ENCODE measurements around the gene TSG101.

Gene TSG101

GRCh38 chr11:18492888-18493287 lies 33.9 kb downstream of the TSG101 start:
- DNase-seq = no peak

DNA sequence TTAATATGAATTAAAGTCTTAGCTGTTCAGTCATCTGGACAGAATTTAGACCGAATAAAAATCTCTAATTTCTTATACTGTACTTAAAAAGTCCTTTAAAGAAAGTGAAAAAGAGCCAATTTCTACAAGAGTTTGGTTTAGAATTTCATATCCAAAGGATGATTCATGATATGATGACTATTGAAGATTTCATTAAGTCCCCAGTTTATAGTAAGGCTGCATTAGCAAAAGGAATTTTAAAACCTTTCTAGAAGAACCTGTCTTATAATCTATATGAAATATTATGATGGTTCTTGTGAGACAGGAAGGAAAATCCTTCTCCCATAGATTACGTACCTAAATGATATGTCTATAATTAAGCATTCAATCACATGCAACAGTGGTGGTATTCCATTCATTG lies 34.8 kb downstream of the TSG101 start:
- no peak for DNase-seq

DNA sequence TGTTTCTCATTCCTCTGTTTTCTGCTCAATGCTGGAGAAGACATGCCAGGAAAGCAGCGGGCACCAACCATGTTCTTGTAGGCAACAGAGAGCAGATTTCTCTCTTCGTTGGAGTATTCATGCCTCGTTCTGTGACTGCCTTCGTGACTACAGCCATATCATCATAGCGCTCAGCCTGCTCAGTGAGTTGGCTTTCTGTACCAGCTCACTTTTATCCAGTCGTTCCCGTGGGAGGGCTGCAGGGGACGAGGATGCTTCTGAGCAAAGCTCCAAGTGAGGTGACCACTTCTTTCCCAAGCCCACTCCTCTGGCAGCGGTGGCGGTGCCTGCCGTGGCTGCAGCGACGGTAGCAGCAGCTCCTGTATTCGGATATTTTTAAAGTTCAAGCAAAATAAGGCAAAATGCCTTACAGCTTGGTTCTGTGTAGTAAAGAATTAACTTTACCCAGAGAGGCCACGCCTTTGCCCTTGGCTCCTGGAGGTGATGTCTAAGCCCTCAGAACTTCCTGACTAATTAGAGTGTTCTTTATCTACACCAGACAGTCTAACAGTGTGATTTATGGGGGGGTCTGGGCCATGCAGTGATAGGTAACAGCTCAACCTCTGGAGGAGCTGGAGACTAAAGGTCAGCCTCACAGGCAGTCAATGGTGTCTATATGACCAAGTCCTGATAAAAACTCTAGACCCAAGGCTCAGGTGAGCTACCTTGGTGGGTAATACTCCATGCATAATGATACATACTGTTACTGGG lies 35.8 kb downstream of the TSG101 start:
- no peak for DNase-seq

GRCh38 chr11:18490319-18490718 lies 36.4 kb downstream of the TSG101 start:
- no peak for DNase-seq

DNA sequence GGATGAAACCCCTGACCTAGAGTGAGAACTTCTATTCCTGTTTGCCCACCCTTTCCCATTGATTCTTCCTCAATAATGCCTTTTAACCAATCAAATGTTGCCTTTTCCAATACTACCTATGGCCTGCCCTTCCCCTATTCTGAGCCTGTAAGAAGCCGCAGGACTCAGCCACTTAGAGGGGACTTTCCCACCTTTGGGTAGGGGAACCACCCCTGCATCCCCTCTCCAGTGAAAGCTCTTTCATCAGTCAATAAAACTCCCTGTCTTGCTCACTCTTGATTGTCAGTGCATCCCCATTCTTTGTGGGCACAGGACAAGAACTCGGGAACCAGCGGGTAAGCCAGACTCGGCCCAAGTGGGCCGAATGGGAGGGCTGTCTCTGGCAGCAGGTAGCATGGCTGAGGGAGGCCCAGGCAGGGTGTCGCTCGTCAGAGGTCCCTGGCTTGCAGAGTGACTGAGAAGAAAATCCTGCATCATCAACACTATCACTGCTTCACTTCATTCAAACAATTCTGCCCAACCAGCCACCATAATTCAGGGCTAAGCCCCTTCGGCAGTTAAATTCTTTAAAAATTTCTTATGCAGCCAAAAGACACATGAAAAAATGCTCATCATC lies 40.7 kb downstream of the TSG101 start:
- DNase-seq = no peak

DNA sequence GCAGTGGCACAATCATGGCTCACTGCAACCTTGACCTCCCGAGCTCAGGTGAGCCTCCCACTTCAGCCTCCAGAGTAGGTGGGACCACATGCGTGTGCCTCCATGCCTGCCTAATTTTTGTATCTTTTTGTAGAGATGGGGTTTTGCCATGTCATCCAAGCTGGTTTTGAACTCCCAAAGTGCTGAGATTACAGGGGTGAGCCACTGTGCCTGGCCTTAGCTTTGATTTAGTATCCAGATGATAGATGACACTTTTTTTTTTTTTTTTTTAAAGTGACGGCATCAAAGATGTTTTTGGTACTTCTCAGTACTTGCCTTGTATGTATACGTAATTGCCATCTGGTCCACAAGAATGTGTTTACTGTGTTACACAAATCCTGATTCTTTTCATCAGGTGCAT lies 47.7 kb downstream of the TSG101 start:
- no peak for DNase-seq

DNA sequence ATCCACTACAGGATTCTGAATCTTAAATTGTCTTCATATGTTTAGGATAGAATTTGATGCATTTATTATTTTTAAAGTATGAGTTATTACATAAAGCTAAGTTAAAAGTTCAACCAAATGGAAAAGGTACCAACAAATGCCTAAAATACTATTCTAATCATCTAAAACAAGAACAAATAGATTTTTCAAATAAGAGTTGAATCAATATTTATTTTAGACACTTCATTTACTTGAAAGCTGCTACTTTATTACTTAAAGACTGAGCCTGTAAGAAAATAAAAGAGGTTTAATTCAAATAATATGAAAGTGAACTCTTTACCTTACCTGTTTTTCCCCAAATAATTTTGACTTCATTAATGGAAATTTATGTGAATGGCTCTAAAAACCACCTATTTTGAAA lies 54.2 kb downstream of the TSG101 start:
- no peak for DNase-seq

- no peak for DNase-seq
Observed at GRCh38 chr11:18471995-18472394, 54.7 kb downstream of the TSG101 start.

DNA sequence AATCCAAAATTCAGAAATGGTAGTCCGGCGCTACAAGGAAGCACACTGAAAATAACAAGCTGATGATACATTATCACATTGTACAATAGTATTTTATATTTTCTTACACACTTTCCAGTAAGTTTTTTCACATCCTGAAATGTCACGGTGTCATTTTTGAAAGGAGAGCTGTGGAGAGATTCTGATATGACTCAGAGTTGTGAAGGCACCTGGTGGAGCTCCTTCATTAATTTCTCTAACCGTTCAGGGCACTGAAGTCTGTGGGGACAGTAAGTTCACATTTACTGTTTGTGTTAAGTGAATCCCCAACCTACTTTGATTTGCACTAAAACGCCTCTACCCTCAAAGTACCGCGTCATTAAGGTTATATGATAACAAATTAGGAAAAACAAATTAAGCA lies 57.8 kb downstream of the TSG101 start:
- no peak for DNase-seq

DNA sequence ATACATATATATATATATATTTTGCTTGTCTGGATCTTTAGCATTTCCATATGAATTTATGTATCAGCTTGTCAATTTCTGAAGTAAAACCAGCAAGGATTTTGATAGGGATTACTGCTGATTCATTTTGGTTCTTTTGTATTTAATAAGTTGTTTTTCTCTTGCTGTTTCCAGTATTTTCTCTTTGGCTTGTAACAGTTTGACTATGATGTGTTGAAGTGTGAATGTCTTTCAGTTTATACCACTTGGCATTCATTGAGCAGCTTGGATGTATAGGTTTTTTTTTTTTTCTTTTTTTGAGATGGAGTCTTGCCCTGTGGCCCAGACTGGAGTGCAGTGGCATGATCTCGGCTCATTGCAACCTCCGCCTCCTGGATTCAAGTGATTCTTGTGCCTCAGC lies 58.7 kb downstream of the TSG101 start:
- DNase-seq = no peak

DNA sequence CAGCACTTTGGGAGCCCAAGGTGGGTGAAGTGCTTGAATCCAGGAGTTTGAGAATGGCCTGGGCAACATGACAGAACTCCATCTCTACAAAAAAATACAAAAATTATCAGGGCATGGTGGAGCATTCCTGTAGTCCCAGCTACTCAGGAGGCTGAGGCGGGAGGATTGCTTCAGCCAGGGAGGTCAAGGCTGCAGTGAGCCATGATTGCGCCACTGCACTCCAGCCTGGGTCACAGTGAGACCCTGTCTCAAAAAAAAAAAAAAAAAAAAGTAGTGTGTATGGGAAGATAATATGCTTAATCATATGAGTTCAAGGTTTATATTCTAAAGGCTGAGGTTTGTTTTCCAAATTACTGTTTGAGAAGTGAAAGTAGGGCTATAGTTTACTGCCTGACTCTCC lies 60.3 kb downstream of the TSG101 start:
- no peak for DNase-seq

DNA sequence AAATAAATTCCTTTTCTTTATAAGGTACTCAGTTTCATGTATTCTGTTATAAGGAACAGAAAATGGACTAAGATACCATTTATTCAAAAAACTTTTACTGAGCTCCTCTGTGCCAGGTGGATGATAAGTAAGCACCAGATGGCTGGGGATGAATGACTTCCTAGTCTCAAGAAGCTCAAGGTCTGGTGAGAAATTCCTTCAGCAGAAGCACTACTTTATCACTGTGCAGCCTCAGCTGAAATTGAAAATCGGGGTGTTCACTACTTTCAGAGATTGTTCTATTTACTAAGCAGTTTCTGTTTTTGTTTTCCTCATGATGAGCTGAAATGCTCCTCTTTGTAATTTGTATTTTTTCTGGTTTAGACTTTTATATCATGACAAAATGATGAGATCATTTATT lies 63.3 kb downstream of the TSG101 start:
- no peak for DNase-seq

- DNase-seq = no peak
Observed at GRCh38 chr11:18461909-18462308, 64.8 kb downstream of the TSG101 start.

GRCh38 chr11:18459634-18460033 lies 67.1 kb downstream of the TSG101 start:
- no peak for DNase-seq

- DNase-seq = no peak
Observed at GRCh38 chr11:18457450-18457849, 69.3 kb downstream of the TSG101 start.

- DNase-seq = peak; percentile 29
Observed at GRCh38 chr11:18455686-18456372, 70.9 kb downstream of the TSG101 start, which contains the start of gene LDHAL6A. Gene LDHAL6A, plus strand, starts transcription at chr11:18455856. Its CDS starts 825 bp downstream, at chr11:18456681.

DNA sequence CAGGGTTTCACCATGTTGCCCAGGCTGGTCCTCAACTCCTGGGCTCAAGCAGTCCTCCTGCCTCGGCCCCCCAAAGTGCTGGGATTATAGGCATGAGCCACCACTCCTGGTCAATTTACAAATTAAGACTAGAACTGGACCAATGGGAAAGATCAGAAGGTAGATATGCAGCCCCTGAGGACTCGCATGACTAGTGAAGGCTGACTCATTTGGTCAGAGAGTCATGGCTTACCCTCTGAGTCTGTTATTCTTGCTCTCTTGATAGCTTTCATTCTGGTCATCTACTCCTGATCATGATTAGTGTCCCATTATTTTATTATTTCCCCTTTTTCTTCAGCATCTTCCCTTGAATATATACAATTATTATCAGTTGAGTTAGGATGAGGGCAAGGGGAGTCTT lies 73.8 kb downstream of the TSG101 start:
- no peak for DNase-seq

GRCh38 chr11:18449251-18449650 lies 77.5 kb downstream of the TSG101 start:
- DNase-seq = no peak

DNA sequence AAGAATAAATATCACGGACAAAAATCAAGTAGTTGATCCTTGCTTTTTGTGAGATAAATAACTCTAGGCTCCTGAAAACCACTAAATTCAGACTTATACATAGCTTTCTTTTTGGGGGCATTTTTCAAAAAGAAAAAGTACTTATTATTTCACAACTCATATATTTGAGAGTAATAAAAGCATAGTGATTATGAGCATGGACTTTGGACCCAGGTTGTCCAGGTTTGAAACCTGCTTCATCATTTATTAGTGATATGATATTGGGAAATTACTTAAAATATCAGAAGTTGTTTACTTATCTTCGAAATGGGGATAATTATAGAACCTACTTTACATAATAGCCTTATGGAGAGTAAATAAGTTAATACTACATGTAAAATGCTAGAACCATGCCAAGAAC lies 88.1 kb downstream of the TSG101 start:
- no peak for DNase-seq

Data from CD4-positive, alpha-beta T cell treated with Interleukin-21 for 1 hour (primary cell).